Measurements from ENCODE around the gene MED10.

GRCh38 chr5:6371079-6371810 lies 7.1 kb downstream of the MED10 start:
- TF ChIP-seq, protein P1, sequence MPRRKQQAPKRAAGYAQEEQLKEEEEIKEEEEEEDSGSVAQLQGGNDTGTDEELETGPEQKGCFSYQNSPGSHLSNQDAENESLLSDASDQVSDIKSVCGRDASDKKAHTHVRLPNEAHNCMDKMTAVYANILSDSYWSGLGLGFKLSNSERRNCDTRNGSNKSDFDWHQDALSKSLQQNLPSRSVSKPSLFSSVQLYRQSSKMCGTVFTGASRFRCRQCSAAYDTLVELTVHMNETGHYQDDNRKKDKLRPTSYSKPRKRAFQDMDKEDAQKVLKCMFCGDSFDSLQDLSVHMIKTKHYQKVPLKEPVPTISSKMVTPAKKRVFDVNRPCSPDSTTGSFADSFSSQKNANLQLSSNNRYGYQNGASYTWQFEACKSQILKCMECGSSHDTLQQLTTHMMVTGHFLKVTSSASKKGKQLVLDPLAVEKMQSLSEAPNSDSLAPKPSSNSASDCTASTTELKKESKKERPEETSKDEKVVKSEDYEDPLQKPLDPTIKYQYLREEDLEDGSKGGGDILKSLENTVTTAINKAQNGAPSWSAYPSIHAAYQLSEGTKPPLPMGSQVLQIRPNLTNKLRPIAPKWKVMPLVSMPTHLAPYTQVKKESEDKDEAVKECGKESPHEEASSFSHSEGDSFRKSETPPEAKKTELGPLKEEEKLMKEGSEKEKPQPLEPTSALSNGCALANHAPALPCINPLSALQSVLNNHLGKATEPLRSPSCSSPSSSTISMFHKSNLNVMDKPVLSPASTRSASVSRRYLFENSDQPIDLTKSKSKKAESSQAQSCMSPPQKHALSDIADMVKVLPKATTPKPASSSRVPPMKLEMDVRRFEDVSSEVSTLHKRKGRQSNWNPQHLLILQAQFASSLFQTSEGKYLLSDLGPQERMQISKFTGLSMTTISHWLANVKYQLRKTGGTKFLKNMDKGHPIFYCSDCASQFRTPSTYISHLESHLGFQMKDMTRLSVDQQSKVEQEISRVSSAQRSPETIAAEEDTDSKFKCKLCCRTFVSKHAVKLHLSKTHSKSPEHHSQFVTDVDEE (CRISPR knock-in tag; IDR thresholded peaks at IDR 0.05), result no peak
- TF ChIP-seq RARB (CRISPR knock-in tag; IDR thresholded peaks at IDR 0.05), result no peak
- TF ChIP-seq, protein P2, sequence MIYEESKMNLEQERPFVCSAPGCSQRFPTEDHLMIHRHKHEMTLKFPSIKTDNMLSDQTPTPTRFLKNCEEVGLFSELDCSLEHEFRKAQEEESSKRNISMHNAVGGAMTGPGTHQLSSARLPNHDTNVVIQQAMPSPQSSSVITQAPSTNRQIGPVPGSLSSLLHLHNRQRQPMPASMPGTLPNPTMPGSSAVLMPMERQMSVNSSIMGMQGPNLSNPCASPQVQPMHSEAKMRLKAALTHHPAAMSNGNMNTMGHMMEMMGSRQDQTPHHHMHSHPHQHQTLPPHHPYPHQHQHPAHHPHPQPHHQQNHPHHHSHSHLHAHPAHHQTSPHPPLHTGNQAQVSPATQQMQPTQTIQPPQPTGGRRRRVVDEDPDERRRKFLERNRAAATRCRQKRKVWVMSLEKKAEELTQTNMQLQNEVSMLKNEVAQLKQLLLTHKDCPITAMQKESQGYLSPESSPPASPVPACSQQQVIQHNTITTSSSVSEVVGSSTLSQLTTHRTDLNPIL (CRISPR knock-in tag; IDR thresholded peaks at IDR 0.05; ENCODE audit: low read depth), result no peak
- TF ChIP-seq, protein P3, sequence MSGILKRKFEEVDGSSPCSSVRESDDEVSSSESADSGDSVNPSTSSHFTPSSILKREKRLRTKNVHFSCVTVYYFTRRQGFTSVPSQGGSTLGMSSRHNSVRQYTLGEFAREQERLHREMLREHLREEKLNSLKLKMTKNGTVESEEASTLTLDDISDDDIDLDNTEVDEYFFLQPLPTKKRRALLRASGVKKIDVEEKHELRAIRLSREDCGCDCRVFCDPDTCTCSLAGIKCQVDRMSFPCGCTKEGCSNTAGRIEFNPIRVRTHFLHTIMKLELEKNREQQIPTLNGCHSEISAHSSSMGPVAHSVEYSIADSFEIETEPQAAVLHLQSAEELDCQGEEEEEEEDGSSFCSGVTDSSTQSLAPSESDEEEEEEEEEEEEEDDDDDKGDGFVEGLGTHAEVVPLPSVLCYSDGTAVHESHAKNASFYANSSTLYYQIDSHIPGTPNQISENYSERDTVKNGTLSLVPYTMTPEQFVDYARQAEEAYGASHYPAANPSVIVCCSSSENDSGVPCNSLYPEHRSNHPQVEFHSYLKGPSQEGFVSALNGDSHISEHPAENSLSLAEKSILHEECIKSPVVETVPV (CRISPR knock-in tag; IDR thresholded peaks at IDR 0.05), result no peak
- no peak for TF ChIP-seq PATZ1 (CRISPR knock-in tag; IDR thresholded peaks at IDR 0.05; ENCODE audit: borderline replicate concordance)
- TF ChIP-seq ZFP3 (CRISPR knock-in tag; IDR thresholded peaks at IDR 0.05), result no peak
